ENCODE results near the gene PHACTR1. TPM values are rescaled to one million over a fixed set of nuclear protein-coding genes. Genes with fewer than 3 reads are reported as not detected.

The PHACTR1 gene
- total RNA-seq, 2 donors from 2014 or later, result 6.0 to 12.9 TPM

DNA sequence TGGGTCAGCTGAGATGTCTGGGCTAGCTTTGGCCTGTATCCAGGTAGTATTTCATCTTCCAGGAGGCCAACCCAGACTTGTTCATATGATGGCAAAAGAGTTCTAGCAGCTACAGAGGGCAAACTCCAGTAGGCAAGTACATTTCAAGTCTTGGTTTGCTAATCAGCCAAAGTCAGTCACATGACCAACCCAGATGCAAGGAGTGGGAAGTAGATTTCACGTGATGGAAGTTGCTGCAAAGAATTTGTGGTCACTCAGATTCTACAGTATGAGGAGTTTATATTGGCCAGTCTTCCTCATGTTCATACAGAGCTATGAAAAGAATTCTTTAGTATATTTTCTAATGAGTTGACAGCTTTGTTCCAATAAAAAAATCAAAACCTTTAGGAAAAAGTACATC is 101.8 kb downstream of the PHACTR1 start:
- ATAC-seq, result no peak
- H3K4me1 ChIP-seq, result no peaks in the 10 kb centered on the region
- no peak overlapping the region for H3K4me3 ChIP-seq
- no peak for TF ChIP-seq POLR2A (IDR thresholded peaks at IDR 0.05)
- TF ChIP-seq, protein P1, sequence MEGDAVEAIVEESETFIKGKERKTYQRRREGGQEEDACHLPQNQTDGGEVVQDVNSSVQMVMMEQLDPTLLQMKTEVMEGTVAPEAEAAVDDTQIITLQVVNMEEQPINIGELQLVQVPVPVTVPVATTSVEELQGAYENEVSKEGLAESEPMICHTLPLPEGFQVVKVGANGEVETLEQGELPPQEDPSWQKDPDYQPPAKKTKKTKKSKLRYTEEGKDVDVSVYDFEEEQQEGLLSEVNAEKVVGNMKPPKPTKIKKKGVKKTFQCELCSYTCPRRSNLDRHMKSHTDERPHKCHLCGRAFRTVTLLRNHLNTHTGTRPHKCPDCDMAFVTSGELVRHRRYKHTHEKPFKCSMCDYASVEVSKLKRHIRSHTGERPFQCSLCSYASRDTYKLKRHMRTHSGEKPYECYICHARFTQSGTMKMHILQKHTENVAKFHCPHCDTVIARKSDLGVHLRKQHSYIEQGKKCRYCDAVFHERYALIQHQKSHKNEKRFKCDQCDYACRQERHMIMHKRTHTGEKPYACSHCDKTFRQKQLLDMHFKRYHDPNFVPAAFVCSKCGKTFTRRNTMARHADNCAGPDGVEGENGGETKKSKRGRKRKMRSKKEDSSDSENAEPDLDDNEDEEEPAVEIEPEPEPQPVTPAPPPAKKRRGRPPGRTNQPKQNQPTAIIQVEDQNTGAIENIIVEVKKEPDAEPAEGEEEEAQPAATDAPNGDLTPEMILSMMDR (IDR thresholded peaks at IDR 0.05), result no peak
- no peaks in the 10 kb centered on the region for H3K27me3 ChIP-seq
- no peaks in the 10 kb centered on the region for H3K36me3 ChIP-seq (replicated peaks in 1 of 2; ENCODE audit: insufficient read depth in 1 of 2, low read depth in 2 of 2)
- intact Hi-C loops (cut with DNase I), result no loop called here
- 28 to 33% methylated on average over 1 of the region's 1 CpG for WGBS, 2 donors
- peak in 1 of 4 donors; percentile 3 for DNase-seq
- no peak overlapping the region for H3K27ac ChIP-seq
- H3K9me3 ChIP-seq, result no peaks in the 10 kb centered on the region

DNA sequence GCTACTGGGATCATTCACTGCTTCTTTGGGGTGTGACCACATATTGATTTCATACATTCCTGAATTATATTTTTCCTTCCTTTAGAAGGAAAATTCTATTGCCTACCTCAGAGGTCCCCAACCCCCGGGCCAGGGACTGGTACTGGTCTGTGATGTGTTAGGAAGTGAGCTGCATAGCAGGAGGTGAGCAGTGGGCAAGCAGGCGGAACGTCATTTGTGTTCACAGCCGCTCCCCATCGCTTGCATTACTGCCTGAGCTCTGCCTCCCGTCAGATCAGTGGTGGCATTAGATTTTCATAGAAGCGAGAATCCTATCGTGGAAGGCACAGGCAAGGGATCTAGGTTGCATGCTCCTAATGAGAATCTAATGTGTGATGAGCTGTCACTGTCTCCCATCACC is 107.3 kb downstream of the PHACTR1 start:
- H3K27ac ChIP-seq, result no peak overlapping the region
- H3K27me3 ChIP-seq, result no peaks in the 10 kb centered on the region
- H3K36me3 ChIP-seq (replicated peaks in 1 of 2; ENCODE audit: insufficient read depth in 1 of 2, low read depth in 2 of 2), result no peaks in the 10 kb centered on the region
- no peaks in the 10 kb centered on the region for H3K4me1 ChIP-seq
- WGBS, 2 donors, result 86 to 87% methylated on average over 8 of the region's 8 CpGs
- no peak overlapping the region for H3K4me3 ChIP-seq
- H3K9me3 ChIP-seq, result no peaks in the 10 kb centered on the region
- intact Hi-C loops (cut with DNase I), result no loop called here
- ATAC-seq, result no peak
- TF ChIP-seq, protein P1 (IDR thresholded peaks at IDR 0.05), result no peak
- TF ChIP-seq POLR2A (IDR thresholded peaks at IDR 0.05), result no peak
- no peak for DNase-seq

DNA sequence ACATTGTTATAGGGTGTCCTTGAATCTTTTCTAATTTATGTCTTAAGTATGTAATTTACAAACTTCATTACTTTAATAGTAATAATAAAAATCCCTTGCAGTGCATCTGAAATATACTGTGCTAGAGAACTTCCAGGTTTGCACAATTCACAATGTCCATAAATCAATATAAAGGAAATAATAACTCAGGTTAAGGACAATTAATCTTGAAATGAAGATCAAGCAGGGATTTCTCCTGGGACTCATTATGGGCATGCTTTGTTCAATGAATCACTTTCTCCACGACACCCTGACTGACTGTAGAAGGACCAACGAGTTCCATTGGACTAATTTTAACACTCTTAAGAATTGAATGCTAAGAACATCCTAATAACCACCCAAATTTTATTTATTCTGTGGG is 110.0 kb downstream of the PHACTR1 start:
- WGBS, 2 donors, result 30 to 33% methylated on average over 2 of the region's 2 CpGs

DNA sequence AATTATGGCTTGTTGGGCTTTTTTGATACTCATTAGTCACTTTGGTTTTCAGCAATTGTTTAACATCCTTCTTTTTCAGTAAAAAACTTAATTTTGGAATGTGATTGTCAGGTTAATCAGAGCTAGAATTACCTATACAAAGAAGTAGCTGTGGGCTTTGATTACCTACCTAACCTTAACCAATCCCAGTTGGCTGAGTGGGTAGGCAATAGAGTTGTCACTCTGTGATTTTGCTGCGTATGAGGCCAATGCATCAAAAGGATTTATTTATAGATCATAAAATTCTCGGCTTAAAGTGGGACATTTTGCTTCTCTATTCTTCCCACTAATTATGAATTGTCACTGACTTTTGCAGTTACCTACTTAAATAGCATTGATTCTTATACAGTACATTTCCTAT is 111.4 kb downstream of the PHACTR1 start:
- WGBS, 2 donors, result 64 to 71% methylated on average over 2 of the region's 2 CpGs
- Histone ChIP-seq H3K4me3 (no peak overlapping the region), H3K9me3 (no peaks in the 10 kb centered on the region), H3K27me3 (no peaks in the 10 kb centered on the region), H3K4me1 (no peaks in the 10 kb centered on the region), H3K27ac (no peak overlapping the region), H3K36me3 (replicated peaks in 1 of 2; ENCODE audit: insufficient read depth in 1 of 2, low read depth in 2 of 2) (no peaks in the 10 kb centered on the region)
- DNase-seq, result no peak
- ATAC-seq, result no peak
- TF ChIP-seq, protein P1 (IDR thresholded peaks at IDR 0.05), result no peak
- TF ChIP-seq POLR2A (IDR thresholded peaks at IDR 0.05), result no peak
- intact Hi-C loops (cut with DNase I), result no loop called here

More for the DNA sequence above, 110.0 kb downstream of the PHACTR1 start:
- no peak for DNase-seq
- TF ChIP-seq POLR2A (IDR thresholded peaks at IDR 0.05), result no peak
- TF ChIP-seq, protein P1 (IDR thresholded peaks at IDR 0.05), result no peak
- no peak overlapping the region for H3K27ac ChIP-seq
- no peaks in the 10 kb centered on the region for H3K4me1 ChIP-seq
- intact Hi-C loops (cut with DNase I), result no loop called here
- H3K9me3 ChIP-seq, result no peaks in the 10 kb centered on the region
- no peaks in the 10 kb centered on the region for H3K27me3 ChIP-seq
- H3K4me3 ChIP-seq, result no peak overlapping the region
- no peak for ATAC-seq
- no peaks in the 10 kb centered on the region for H3K36me3 ChIP-seq (replicated peaks in 1 of 2; ENCODE audit: insufficient read depth in 1 of 2, low read depth in 2 of 2)

DNA sequence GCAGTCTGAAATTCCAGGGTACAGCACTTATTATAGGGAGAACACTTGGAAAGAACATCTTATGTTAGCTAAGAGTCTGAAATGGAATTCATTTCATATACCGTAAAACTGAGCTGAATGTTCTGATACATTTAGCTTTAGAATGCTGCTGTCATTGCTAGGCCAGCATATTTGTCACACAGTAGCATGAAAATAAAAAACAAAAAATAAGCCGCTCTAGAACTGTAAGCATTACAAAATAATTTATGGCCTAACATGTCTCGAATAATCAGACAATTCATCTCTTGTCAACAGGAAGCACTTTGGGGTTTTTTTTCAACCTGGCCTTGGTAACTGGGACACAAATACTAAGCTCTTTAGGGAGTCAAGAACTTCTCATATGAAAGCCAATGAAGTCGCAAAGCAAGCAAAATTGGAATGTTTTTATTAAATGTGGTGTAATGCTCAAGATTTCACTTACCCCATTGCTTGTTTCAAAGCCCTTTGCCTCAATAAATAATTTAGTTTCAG is 115.7 kb downstream of the PHACTR1 start:
- no peaks in the 10 kb centered on the region for H3K27me3 ChIP-seq
- DNase-seq (no peak), ATAC-seq (no peak)
- no peak overlapping the region for H3K4me3 ChIP-seq
- 61 to 72% methylated on average over 4 of the region's 4 CpGs for WGBS, 2 donors
- intact Hi-C loops (cut with DNase I), result no loop called here
- no peaks in the 10 kb centered on the region for H3K36me3 ChIP-seq (replicated peaks in 1 of 2; ENCODE audit: insufficient read depth in 1 of 2, low read depth in 2 of 2)
- no peaks in the 10 kb centered on the region for H3K4me1 ChIP-seq
- H3K27ac ChIP-seq, result no peak overlapping the region
- no peak for TF ChIP-seq POLR2A (IDR thresholded peaks at IDR 0.05)
- TF ChIP-seq, protein P1 (IDR thresholded peaks at IDR 0.05), result no peak
- H3K9me3 ChIP-seq, result no peaks in the 10 kb centered on the region
